ENCODE results near the gene MRTFB.

MRTFB gene

GRCh38 chr16:14131774-14132695 is 60.9 kb downstream of the MRTFB start:
- H3K36me3 ChIP-seq (ENCODE audit: control insufficient read depth in 2 of 2, insufficient read depth in 2 of 2, low read length in 2 of 2): no peaks in the 10 kb centered on the region
- no peak overlapping the region for H3K4me3 ChIP-seq (ENCODE audit: low read length in 2 of 2)
- H3K4me1 ChIP-seq (ENCODE audit: control insufficient read depth in 2 of 2, insufficient read depth in 2 of 2, low read length in 2 of 2): no peaks in the 10 kb centered on the region
- H3K9ac ChIP-seq (ENCODE audit: low read depth in 1 of 2, low read length in 2 of 2): no peak overlapping the region
- H3K9me3 ChIP-seq (ENCODE audit: control insufficient read depth in 2 of 2, low read length in 2 of 2): no peaks in the 10 kb centered on the region
- no peaks in the 10 kb centered on the region for H3K27me3 ChIP-seq (ENCODE audit: control insufficient read depth in 2 of 2, insufficient read depth in 2 of 2, low read length in 2 of 2)
- H3K27ac ChIP-seq (ENCODE audit: low read depth in 2 of 2, low read length in 2 of 2): no peak overlapping the region

GRCh38 chr16:14132696-14133048 is 61.6 kb downstream of the MRTFB start:
- no peak overlapping the region for H3K27ac ChIP-seq (ENCODE audit: low read depth in 2 of 2, low read length in 2 of 2)
- H3K9ac ChIP-seq (ENCODE audit: low read depth in 1 of 2, low read length in 2 of 2): no peak overlapping the region
- no peak overlapping the region for H3K4me3 ChIP-seq (ENCODE audit: low read length in 2 of 2)
- H3K27me3 ChIP-seq (ENCODE audit: control insufficient read depth in 2 of 2, insufficient read depth in 2 of 2, low read length in 2 of 2): no peaks in the 10 kb centered on the region
- no peaks in the 10 kb centered on the region for H3K4me1 ChIP-seq (ENCODE audit: control insufficient read depth in 2 of 2, insufficient read depth in 2 of 2, low read length in 2 of 2)
- no peaks in the 10 kb centered on the region for H3K36me3 ChIP-seq (ENCODE audit: control insufficient read depth in 2 of 2, insufficient read depth in 2 of 2, low read length in 2 of 2)
- no peaks in the 10 kb centered on the region for H3K9me3 ChIP-seq (ENCODE audit: control insufficient read depth in 2 of 2, low read length in 2 of 2)

GRCh38 chr16:14133907-14134306 is 62.8 kb downstream of the MRTFB start:
- no peak overlapping the region for H3K27ac ChIP-seq (ENCODE audit: low read depth in 2 of 2, low read length in 2 of 2)

GRCh38 chr16:14135704-14136103 is 64.6 kb downstream of the MRTFB start:
- no peaks in the 10 kb centered on the region for H3K4me1 ChIP-seq (ENCODE audit: control insufficient read depth in 2 of 2, insufficient read depth in 2 of 2, low read length in 2 of 2)
- no peak overlapping the region for H3K27ac ChIP-seq (ENCODE audit: low read depth in 2 of 2, low read length in 2 of 2)
- H3K27me3 ChIP-seq (ENCODE audit: control insufficient read depth in 2 of 2, insufficient read depth in 2 of 2, low read length in 2 of 2): no peaks in the 10 kb centered on the region
- peaks cover 0 to 3% of the 10 kb centered on the region in 2 donors for H3K36me3 ChIP-seq (ENCODE audit: control insufficient read depth in 2 of 2, insufficient read depth in 2 of 2, low read length in 2 of 2)
- no peaks in the 10 kb centered on the region for H3K9me3 ChIP-seq (ENCODE audit: control insufficient read depth in 2 of 2, low read length in 2 of 2)
- H3K9ac ChIP-seq (ENCODE audit: low read depth in 1 of 2, low read length in 2 of 2): no peak overlapping the region
- H3K4me3 ChIP-seq (ENCODE audit: low read length in 2 of 2): no peak overlapping the region

More at GRCh38 chr16:14133907-14134306, 62.8 kb downstream of the MRTFB start:
- H3K27me3 ChIP-seq (ENCODE audit: control insufficient read depth in 2 of 2, insufficient read depth in 2 of 2, low read length in 2 of 2): no peaks in the 10 kb centered on the region
- H3K4me1 ChIP-seq (ENCODE audit: control insufficient read depth in 2 of 2, insufficient read depth in 2 of 2, low read length in 2 of 2): no peaks in the 10 kb centered on the region
- no peak overlapping the region for H3K9ac ChIP-seq (ENCODE audit: low read depth in 1 of 2, low read length in 2 of 2)
- no peak overlapping the region for H3K4me3 ChIP-seq (ENCODE audit: low read length in 2 of 2)
- no peaks in the 10 kb centered on the region for H3K9me3 ChIP-seq (ENCODE audit: control insufficient read depth in 2 of 2, low read length in 2 of 2)
- H3K36me3 ChIP-seq (ENCODE audit: control insufficient read depth in 2 of 2, insufficient read depth in 2 of 2, low read length in 2 of 2): no peaks in the 10 kb centered on the region

GRCh38 chr16:14139872-14140271 is 68.8 kb downstream of the MRTFB start:
- no peaks in the 10 kb centered on the region for H3K27me3 ChIP-seq (ENCODE audit: control insufficient read depth in 2 of 2, insufficient read depth in 2 of 2, low read length in 2 of 2)
- no peak overlapping the region for H3K27ac ChIP-seq (ENCODE audit: low read depth in 2 of 2, low read length in 2 of 2)
- H3K4me1 ChIP-seq (ENCODE audit: control insufficient read depth in 2 of 2, insufficient read depth in 2 of 2, low read length in 2 of 2): no peaks in the 10 kb centered on the region
- H3K9ac ChIP-seq (ENCODE audit: low read depth in 1 of 2, low read length in 2 of 2): no peak overlapping the region
- H3K9me3 ChIP-seq (ENCODE audit: control insufficient read depth in 2 of 2, low read length in 2 of 2): no peaks in the 10 kb centered on the region
- H3K4me3 ChIP-seq (ENCODE audit: low read length in 2 of 2): no peak overlapping the region
- peaks cover 6 to 7% of the 10 kb centered on the region in 2 donors for H3K36me3 ChIP-seq (ENCODE audit: control insufficient read depth in 2 of 2, insufficient read depth in 2 of 2, low read length in 2 of 2)

- Histone ChIP-seq H3K9ac (ENCODE audit: low read depth in 1 of 2, low read length in 2 of 2) (no peak overlapping the region), H3K4me1 (ENCODE audit: control insufficient read depth in 2 of 2, insufficient read depth in 2 of 2, low read length in 2 of 2) (no peaks in the 10 kb centered on the region), H3K27ac (ENCODE audit: low read depth in 2 of 2, low read length in 2 of 2) (no peak overlapping the region), H3K27me3 (ENCODE audit: control insufficient read depth in 2 of 2, insufficient read depth in 2 of 2, low read length in 2 of 2) (no peaks in the 10 kb centered on the region), H3K4me3 (ENCODE audit: low read length in 2 of 2) (no peak overlapping the region), H3K36me3 (ENCODE audit: control insufficient read depth in 2 of 2, insufficient read depth in 2 of 2, low read length in 2 of 2) (peaks cover 7 to 8% of the 10 kb centered on the region in 2 donors), H3K9me3 (ENCODE audit: control insufficient read depth in 2 of 2, low read length in 2 of 2) (no peaks in the 10 kb centered on the region)
These were observed 69.8 kb downstream of the MRTFB start for GRCh38 chr16:14140923-14141322.

- Histone ChIP-seq H3K27me3 (ENCODE audit: control insufficient read depth in 2 of 2, insufficient read depth in 2 of 2, low read length in 2 of 2) (no peaks in the 10 kb centered on the region), H3K9ac (ENCODE audit: low read depth in 1 of 2, low read length in 2 of 2) (no peak overlapping the region), H3K9me3 (ENCODE audit: control insufficient read depth in 2 of 2, low read length in 2 of 2) (no peaks in the 10 kb centered on the region), H3K4me3 (ENCODE audit: low read length in 2 of 2) (no peak overlapping the region), H3K27ac (ENCODE audit: low read depth in 2 of 2, low read length in 2 of 2) (no peak overlapping the region), H3K36me3 (ENCODE audit: control insufficient read depth in 2 of 2, insufficient read depth in 2 of 2, low read length in 2 of 2) (peaks cover 3 to 4% of the 10 kb centered on the region in 2 donors), H3K4me1 (ENCODE audit: control insufficient read depth in 2 of 2, insufficient read depth in 2 of 2, low read length in 2 of 2) (peaks cover 0 to 3% of the 10 kb centered on the region in 2 donors)
These were observed 75.3 kb downstream of the MRTFB start for GRCh38 chr16:14146445-14146844.

GRCh38 chr16:14148016-14148415 is 76.9 kb downstream of the MRTFB start:
- Histone ChIP-seq H3K27me3 (ENCODE audit: control insufficient read depth in 2 of 2, insufficient read depth in 2 of 2, low read length in 2 of 2) (no peaks in the 10 kb centered on the region), H3K9ac (ENCODE audit: low read depth in 1 of 2, low read length in 2 of 2) (no peak overlapping the region), H3K27ac (ENCODE audit: low read depth in 2 of 2, low read length in 2 of 2) (no peak overlapping the region), H3K4me3 (ENCODE audit: low read length in 2 of 2) (no peak overlapping the region), H3K9me3 (ENCODE audit: control insufficient read depth in 2 of 2, low read length in 2 of 2) (no peaks in the 10 kb centered on the region), H3K4me1 (ENCODE audit: control insufficient read depth in 2 of 2, insufficient read depth in 2 of 2, low read length in 2 of 2) (peaks cover 0 to 3% of the 10 kb centered on the region in 2 donors), H3K36me3 (ENCODE audit: control insufficient read depth in 2 of 2, insufficient read depth in 2 of 2, low read length in 2 of 2) (peaks cover 2 to 3% of the 10 kb centered on the region in 2 donors)

- peaks cover 0 to 3% of the 10 kb centered on the region in 2 donors for H3K4me1 ChIP-seq (ENCODE audit: control insufficient read depth in 2 of 2, insufficient read depth in 2 of 2, low read length in 2 of 2)
- no peak overlapping the region for H3K9ac ChIP-seq (ENCODE audit: low read depth in 1 of 2, low read length in 2 of 2)
- peaks cover 2 to 3% of the 10 kb centered on the region in 2 donors for H3K36me3 ChIP-seq (ENCODE audit: control insufficient read depth in 2 of 2, insufficient read depth in 2 of 2, low read length in 2 of 2)
- no peaks in the 10 kb centered on the region for H3K27me3 ChIP-seq (ENCODE audit: control insufficient read depth in 2 of 2, insufficient read depth in 2 of 2, low read length in 2 of 2)
- no peak overlapping the region for H3K4me3 ChIP-seq (ENCODE audit: low read length in 2 of 2)
- no peak overlapping the region for H3K27ac ChIP-seq (ENCODE audit: low read depth in 2 of 2, low read length in 2 of 2)
- no peaks in the 10 kb centered on the region for H3K9me3 ChIP-seq (ENCODE audit: control insufficient read depth in 2 of 2, low read length in 2 of 2)
These were observed 77.5 kb downstream of the MRTFB start for GRCh38 chr16:14148569-14148968.

- Histone ChIP-seq H3K9me3 (ENCODE audit: control insufficient read depth in 2 of 2, low read length in 2 of 2) (no peaks in the 10 kb centered on the region), H3K27me3 (ENCODE audit: control insufficient read depth in 2 of 2, insufficient read depth in 2 of 2, low read length in 2 of 2) (no peaks in the 10 kb centered on the region), H3K4me1 (ENCODE audit: control insufficient read depth in 2 of 2, insufficient read depth in 2 of 2, low read length in 2 of 2) (peaks cover 0 to 3% of the 10 kb centered on the region in 2 donors), H3K9ac (ENCODE audit: low read depth in 1 of 2, low read length in 2 of 2) (no peak overlapping the region), H3K4me3 (ENCODE audit: low read length in 2 of 2) (no peak overlapping the region), H3K36me3 (ENCODE audit: control insufficient read depth in 2 of 2, insufficient read depth in 2 of 2, low read length in 2 of 2) (peaks cover 0 to 3% of the 10 kb centered on the region in 2 donors), H3K27ac (ENCODE audit: low read depth in 2 of 2, low read length in 2 of 2) (no peak overlapping the region)
These were observed 79.7 kb downstream of the MRTFB start for GRCh38 chr16:14150796-14151195.

Data from mucosa of rectum (tissue), 2 donors.